Measurements from ENCODE around the gene HMGN1. TPM values are rescaled to one million over a fixed set of nuclear protein-coding genes. Genes with fewer than 3 reads are reported as not detected.

HMGN1 gene
- total and polyA plus RNA-seq, 4 donors: 34.6 to 92.3 (median 55.0) TPM

GRCh38 chr21:39366563-39366962 lies 17.7 kb upstream of the HMGN1 start:
- TF ChIP-seq RAD21 (IDR thresholded peaks at IDR 0.05): no peak
- TF ChIP-seq JUND (IDR thresholded peaks at IDR 0.05): no peak
- TF ChIP-seq NR2F2 (IDR thresholded peaks at IDR 0.05): no peak
- no peak for TF ChIP-seq EGR1 (IDR thresholded peaks at IDR 0.05; ENCODE audit: low read depth in 2 of 2)
- no peak for TF ChIP-seq YY1 (IDR thresholded peaks at IDR 0.05)
- TF ChIP-seq SP1 (IDR thresholded peaks at IDR 0.05): no peak
- no peak for TF ChIP-seq REST (IDR thresholded peaks at IDR 0.05)
- TF ChIP-seq, protein P1, sequence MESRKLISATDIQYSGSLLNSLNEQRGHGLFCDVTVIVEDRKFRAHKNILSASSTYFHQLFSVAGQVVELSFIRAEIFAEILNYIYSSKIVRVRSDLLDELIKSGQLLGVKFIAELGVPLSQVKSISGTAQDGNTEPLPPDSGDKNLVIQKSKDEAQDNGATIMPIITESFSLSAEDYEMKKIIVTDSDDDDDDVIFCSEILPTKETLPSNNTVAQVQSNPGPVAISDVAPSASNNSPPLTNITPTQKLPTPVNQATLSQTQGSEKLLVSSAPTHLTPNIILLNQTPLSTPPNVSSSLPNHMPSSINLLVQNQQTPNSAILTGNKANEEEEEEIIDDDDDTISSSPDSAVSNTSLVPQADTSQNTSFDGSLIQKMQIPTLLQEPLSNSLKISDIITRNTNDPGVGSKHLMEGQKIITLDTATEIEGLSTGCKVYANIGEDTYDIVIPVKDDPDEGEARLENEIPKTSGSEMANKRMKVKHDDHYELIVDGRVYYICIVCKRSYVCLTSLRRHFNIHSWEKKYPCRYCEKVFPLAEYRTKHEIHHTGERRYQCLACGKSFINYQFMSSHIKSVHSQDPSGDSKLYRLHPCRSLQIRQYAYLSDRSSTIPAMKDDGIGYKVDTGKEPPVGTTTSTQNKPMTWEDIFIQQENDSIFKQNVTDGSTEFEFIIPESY (IDR thresholded peaks at IDR 0.05): no peak
- TF ChIP-seq FOXA2 (IDR thresholded peaks at IDR 0.05): no peak
- Histone ChIP-seq H3K27me3 (ENCODE audit: control insufficient read depth in 4 of 4, insufficient read depth in 4 of 4, low read length in 3 of 4) (no peaks in the 10 kb centered on the region), H3K4me3 (ENCODE audit: low read depth in 1 of 3, low read length in 3 of 3) (no peak overlapping the region), H3K4me1 (ENCODE audit: control insufficient read depth in 4 of 4, insufficient read depth in 4 of 4, low read length in 3 of 4) (peaks cover 0 to 2% (median 0%) of the 10 kb centered on the region in 4 donors), H3K9me3 (ENCODE audit: control insufficient read depth in 4 of 4, low read length in 3 of 4) (no peaks in the 10 kb centered on the region), H3K27ac (ENCODE audit: low read depth in 1 of 2, low read length in 2 of 2) (no peak overlapping the region), H3K36me3 (ENCODE audit: control insufficient read depth in 4 of 4, insufficient read depth in 3 of 4, low read depth in 1 of 4, low read length in 3 of 4) (no peaks in the 10 kb centered on the region), H3K9ac (ENCODE audit: low read depth in 1 of 2, low read length in 2 of 2) (no peak overlapping the region)
- 92% methylated on average over 4 of the region's 4 CpGs for WGBS
- no peak for DNase-seq (ENCODE audit: low spot score)

GRCh38 chr21:39364949-39365348 lies 16.1 kb upstream of the HMGN1 start:
- 91% methylated on average over 4 of the region's 4 CpGs for whole genome bisulfite sequencing

More at GRCh38 chr21:39364949-39365348, 16.1 kb upstream of the HMGN1 start:
- Histone ChIP-seq H3K4me1 (ENCODE audit: control insufficient read depth in 4 of 4, insufficient read depth in 4 of 4, low read length in 3 of 4) (peaks cover 0 to under 1% (median 0%) of the 10 kb centered on the region in 4 donors), H3K9me3 (ENCODE audit: control insufficient read depth in 4 of 4, low read length in 3 of 4) (no peaks in the 10 kb centered on the region), H3K4me3 (ENCODE audit: low read depth in 1 of 3, low read length in 3 of 3) (no peak overlapping the region), H3K27me3 (ENCODE audit: control insufficient read depth in 4 of 4, insufficient read depth in 4 of 4, low read length in 3 of 4) (no peaks in the 10 kb centered on the region), H3K36me3 (ENCODE audit: control insufficient read depth in 4 of 4, insufficient read depth in 3 of 4, low read depth in 1 of 4, low read length in 3 of 4) (no peaks in the 10 kb centered on the region), H3K27ac (ENCODE audit: low read depth in 1 of 2, low read length in 2 of 2) (no peak overlapping the region), H3K9ac (ENCODE audit: low read depth in 1 of 2, low read length in 2 of 2) (no peak overlapping the region)
- TF ChIP-seq TAF1 (conservative IDR thresholded peaks at IDR 0.05): no peak
- no peak for TF ChIP-seq FOXA1 (IDR thresholded peaks at IDR 0.05)
- TF ChIP-seq FOXA2 (IDR thresholded peaks at IDR 0.05): no peak
- TF ChIP-seq SP1 (IDR thresholded peaks at IDR 0.05): no peak
- no peak for TF ChIP-seq NR2F2 (IDR thresholded peaks at IDR 0.05)
- TF ChIP-seq GABPA (IDR thresholded peaks at IDR 0.05 in 1 of 2, conservative IDR thresholded peaks at IDR 0.05 in 1 of 2): no peak
- TF ChIP-seq YY1 (IDR thresholded peaks at IDR 0.05): no peak
- TF ChIP-seq HNF4A (conservative IDR thresholded peaks at IDR 0.05): no peak
- no peak for TF ChIP-seq REST (IDR thresholded peaks at IDR 0.05)
- TF ChIP-seq JUND (IDR thresholded peaks at IDR 0.05): no peak
- TF ChIP-seq RAD21 (IDR thresholded peaks at IDR 0.05): no peak
- TF ChIP-seq, protein P2, sequence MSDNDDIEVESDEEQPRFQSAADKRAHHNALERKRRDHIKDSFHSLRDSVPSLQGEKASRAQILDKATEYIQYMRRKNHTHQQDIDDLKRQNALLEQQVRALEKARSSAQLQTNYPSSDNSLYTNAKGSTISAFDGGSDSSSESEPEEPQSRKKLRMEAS (IDR thresholded peaks at IDR 0.05): no peak
- no peak for TF ChIP-seq EGR1 (IDR thresholded peaks at IDR 0.05; ENCODE audit: low read depth in 2 of 2)
- TF ChIP-seq RXRA (IDR thresholded peaks at IDR 0.05): no peak
- no peak for TF ChIP-seq ATF3 (IDR thresholded peaks at IDR 0.05)
- TF ChIP-seq, protein P3, sequence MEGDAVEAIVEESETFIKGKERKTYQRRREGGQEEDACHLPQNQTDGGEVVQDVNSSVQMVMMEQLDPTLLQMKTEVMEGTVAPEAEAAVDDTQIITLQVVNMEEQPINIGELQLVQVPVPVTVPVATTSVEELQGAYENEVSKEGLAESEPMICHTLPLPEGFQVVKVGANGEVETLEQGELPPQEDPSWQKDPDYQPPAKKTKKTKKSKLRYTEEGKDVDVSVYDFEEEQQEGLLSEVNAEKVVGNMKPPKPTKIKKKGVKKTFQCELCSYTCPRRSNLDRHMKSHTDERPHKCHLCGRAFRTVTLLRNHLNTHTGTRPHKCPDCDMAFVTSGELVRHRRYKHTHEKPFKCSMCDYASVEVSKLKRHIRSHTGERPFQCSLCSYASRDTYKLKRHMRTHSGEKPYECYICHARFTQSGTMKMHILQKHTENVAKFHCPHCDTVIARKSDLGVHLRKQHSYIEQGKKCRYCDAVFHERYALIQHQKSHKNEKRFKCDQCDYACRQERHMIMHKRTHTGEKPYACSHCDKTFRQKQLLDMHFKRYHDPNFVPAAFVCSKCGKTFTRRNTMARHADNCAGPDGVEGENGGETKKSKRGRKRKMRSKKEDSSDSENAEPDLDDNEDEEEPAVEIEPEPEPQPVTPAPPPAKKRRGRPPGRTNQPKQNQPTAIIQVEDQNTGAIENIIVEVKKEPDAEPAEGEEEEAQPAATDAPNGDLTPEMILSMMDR (IDR thresholded peaks at IDR 0.05; ENCODE audit: low read depth, low read length, missing input control): no peak
- TF ChIP-seq HNF4G (IDR thresholded peaks at IDR 0.05): no peak
- no peak for DNase-seq (ENCODE audit: low spot score)

Data from liver (tissue), 9 donors.